ENCODE data around the gene DDX56. TPM values are rescaled to one million over a fixed set of nuclear protein-coding genes. Genes with fewer than 3 reads are reported as not detected.

Gene DDX56
- total and polyA plus RNA-seq, 2 of the 4 experiments (the other 2 are of a cell fraction): 59.4 to 67.7 TPM

- Histone ChIP-seq H3K4ac (ENCODE audit: low read depth, low read length) (no peak overlapping the region), H2AK5ac (ENCODE audit: low read depth, low read length) (no peak overlapping the region), H4K5ac (ENCODE audit: low read depth, low read length) (no peak overlapping the region), H2AK9ac (replicated peaks; ENCODE audit: low read depth, low read length, poor library complexity) (no peak overlapping the region), H3K9me1 (ENCODE audit: insufficient read depth, low read length) (peaks cover 17% of the 10 kb centered on the region), H2BK15ac (ENCODE audit: low read depth, low read length) (no peak overlapping the region), H3K36me3 (ENCODE audit: control insufficient read depth, insufficient read depth, low read length) (peaks cover 36% of the 10 kb centered on the region), H2BK5ac (ENCODE audit: low read depth, low read length, poor library complexity, severe bottlenecking) (no peak overlapping the region), H3K9ac (ENCODE audit: low read depth, low read length) (no peak overlapping the region), H2BK20ac (ENCODE audit: low read depth, low read length) (no peak overlapping the region), H3K4me2 (ENCODE audit: low read depth, low read length) (no peak overlapping the region), H3K4me3 (ENCODE audit: insufficient read depth, low read depth, low read length) (no peak overlapping the region), H2BK120ac (ENCODE audit: low read depth, low read length) (no peak overlapping the region), H3K79me1 (ENCODE audit: low read depth in 1 of 2, low read length in 2 of 2) (peaks cover 50 to 64% of the 10 kb centered on the region in 2 experiments), H4K91ac (ENCODE audit: insufficient read depth, low read depth, low read length) (no peak overlapping the region), H3K4me1 (ENCODE audit: control insufficient read depth, insufficient read depth, low read length) (peaks cover 10% of the 10 kb centered on the region), H3K27me3 (ENCODE audit: control insufficient read depth, insufficient read depth, low read length) (no peaks in the 10 kb centered on the region), H3K18ac (ENCODE audit: low read depth, low read length) (no peak overlapping the region), H3K27ac (ENCODE audit: insufficient read depth, low read length) (no peak overlapping the region), H4K20me1 (ENCODE audit: insufficient read depth, low read length) (no peaks in the 10 kb centered on the region; the same call in 1 of the 2 replicates), H2AFZ (replicated peaks; ENCODE audit: low read length, poor library complexity) (no peak overlapping the region), H4K8ac (ENCODE audit: low read depth in 2 of 2, low read length in 2 of 2) (no peak overlapping the region), H3K9me3 (ENCODE audit: control insufficient read depth, insufficient read depth, low read length) (no peaks in the 10 kb centered on the region), H3K56ac (ENCODE audit: extremely low read depth, insufficient read depth, low read length) (no peak overlapping the region), H3K23ac (ENCODE audit: low read depth, low read length) (no peak overlapping the region), H3K14ac (replicated peaks; ENCODE audit: low read depth, low read length) (no peak overlapping the region)
- in situ Hi-C loops (cut with MboI; ENCODE audit: low sequenced_read_pairs): no loop called here
- ATAC-seq (ENCODE audit: low read depth) (no peak), DNase-seq (no peak)
- intact Hi-C loops (cut with micrococcal nuclease): no loop called here
- no CpG with 5 or more reads among the region's 2 CpGs for WGBS, 2 experiments (ENCODE audit: extremely low coverage in 2 of 2, insufficient read length in 1 of 2)
- TF ChIP-seq SMC3 (IDR thresholded peaks at IDR 0.05; ENCODE audit: low read depth, low read length) (no peak), RAD21 (IDR thresholded peaks at IDR 0.05; ENCODE audit: low read length) (no peak), MXI1 (IDR thresholded peaks at IDR 0.05; ENCODE audit: borderline replicate concordance, low read depth, low read length) (no peak), MAFK (IDR thresholded peaks at IDR 0.05; ENCODE audit: low read depth, low read length) (no peak), RCOR1 (IDR thresholded peaks at IDR 0.05; ENCODE audit: insufficient replicate concordance, low read length) (no peak), BHLHE40 (IDR thresholded peaks at IDR 0.05; ENCODE audit: low read depth, low read length) (no peak), MAZ (IDR thresholded peaks at IDR 0.05; ENCODE audit: borderline replicate concordance, low read depth, low read length) (no peak), USF2 (IDR thresholded peaks at IDR 0.05; ENCODE audit: low read depth, low read length) (no peak), FOS (IDR thresholded peaks at IDR 0.05; ENCODE audit: low read depth, low read length) (no peak), CEBPB (IDR thresholded peaks at IDR 0.05; ENCODE audit: low read depth, low read length) (no peak), POLR2A (IDR thresholded peaks at IDR 0.05; ENCODE audit: low read depth, low read length) (no peak), RFX5 (IDR thresholded peaks at IDR 0.05; ENCODE audit: low read depth, low read length) (no peak), ELK1 (IDR thresholded peaks at IDR 0.05; ENCODE audit: borderline replicate concordance, low read depth, low read length) (no peak), CHD1 (IDR thresholded peaks at IDR 0.05; ENCODE audit: low read depth, low read length) (no peak), NFE2L2 (IDR thresholded peaks at IDR 0.05; ENCODE audit: low read depth, low read length) (no peak), CTCF (conservative IDR thresholded peaks at IDR 0.05; ENCODE audit: low read depth, low read length) (no peak)
- dilution Hi-C loops (cut with HindIII; ENCODE audit: low sequenced_read_pairs, unreplicated experiment): no loop called here
- ChIA-PET POLR2A (ENCODE audit: unreplicated experiment) (interaction anchor here (0.6 kb wide), 1 partner anchor 109 kb away, joined by 5 read pairs; no protein-coding TSS in a partner anchor), CTCF (no interaction called here)
- BruUV-seq (replicated peaks): no TSS peak
Observed at GRCh38 chr7:44576228-44576627, 2.5 kb upstream of the DDX56 start.
